Liver (tissue), 9 donors: ENCODE measurements around the gene KRTAP2-2. TPM values are rescaled to one million over a fixed set of nuclear protein-coding genes. Genes with fewer than 3 reads are reported as not detected.

ENCODE experiments used
- DNase-seq: peaks from one replicate; pipeline ENCODE4 v3.0.0-alpha.2; 2017; ENCODE audit warnings: low spot score
- H3K27ac ChIP-seq, 2 donors: one replicate each; pipeline ENCODE4 v1.7.0; 2013; ENCODE audit warnings: inconsistent platforms in 2 of 2, low read length in 2 of 2, control low read depth in 1 of 2, low read depth in 1 of 2, mild to moderate bottlenecking in 1 of 2
- H3K27me3 ChIP-seq, 4 donors: one replicate each; pipeline versions ENCODE4 v1.6.1 to v1.7.0; 2013; ENCODE audit warnings: low read length in 3 of 4, inconsistent platforms in 1 of 4, mild to moderate bottlenecking in 1 of 4, moderate library complexity in 1 of 4; ENCODE audit not compliant: control insufficient read depth in 4 of 4, insufficient read depth in 4 of 4
- H3K36me3 ChIP-seq, 4 donors: one replicate each; pipeline versions ENCODE4 v1.6.1 to v1.7.0; 2013; ENCODE audit warnings: low read length in 3 of 4, mild to moderate bottlenecking in 3 of 4, low read depth in 1 of 4, moderate library complexity in 1 of 4; ENCODE audit not compliant: control insufficient read depth in 4 of 4, insufficient read depth in 3 of 4
- H3K4me1 ChIP-seq, 4 donors: one replicate each; pipeline versions ENCODE4 v1.6.1 to v1.7.0; 2013; ENCODE audit warnings: low read length in 3 of 4, mild to moderate bottlenecking in 3 of 4, moderate library complexity in 1 of 4; ENCODE audit not compliant: control insufficient read depth in 4 of 4, insufficient read depth in 4 of 4
- H3K4me3 ChIP-seq, 3 donors: one replicate each; pipeline versions ENCODE4 v1.6.1 to v1.7.0; 2013; ENCODE audit warnings: low read length in 3 of 3, control low read depth in 1 of 3, low read depth in 1 of 3, mild to moderate bottlenecking in 1 of 3
- H3K9ac ChIP-seq, 2 donors: one replicate each; pipeline ENCODE4 v1.7.0; 2013; ENCODE audit warnings: low read length in 2 of 2, mild to moderate bottlenecking in 2 of 2, moderate library complexity in 2 of 2, control low read depth in 1 of 2, low read depth in 1 of 2
- H3K9me3 ChIP-seq, 4 donors: one replicate each; pipeline versions ENCODE4 v1.6.1 to v1.7.0; 2013; ENCODE audit warnings: low read length in 3 of 4; ENCODE audit not compliant: control insufficient read depth in 4 of 4
- ATF3 ChIP-seq: IDR thresholded peaks from 2 replicates; pipeline ENCODE4 v1.6.1; 2016; ENCODE audit warnings: antibody characterized with exemption
- FOXA1 ChIP-seq: IDR thresholded peaks from 2 replicates; pipeline ENCODE4 v1.6.1; 2016; ENCODE audit warnings: antibody characterized with exemption
- FOXA2 ChIP-seq: IDR thresholded peaks from 2 replicates; pipeline ENCODE4 v1.6.1; 2016; ENCODE audit warnings: antibody characterized with exemption
- HNF4A ChIP-seq, 2 donors: conservative IDR thresholded peaks; 2 replicates each; pipeline ENCODE4 v1.6.1; 2016; ENCODE audit warnings: antibody characterized with exemption in 2 of 2, mild to moderate bottlenecking in 2 of 2
- HNF4G ChIP-seq: IDR thresholded peaks from 2 replicates; pipeline ENCODE4 v1.6.1; 2016; ENCODE audit warnings: antibody characterized with exemption
- JUND ChIP-seq, 2 donors: IDR thresholded peaks; 2 replicates each; pipeline ENCODE4 v1.6.1; 2016; ENCODE audit warnings: antibody characterized with exemption in 2 of 2
- NR2F2 ChIP-seq: IDR thresholded peaks from 2 replicates; pipeline ENCODE4 v1.6.1; 2016; ENCODE audit warnings: antibody characterized with exemption
- REST ChIP-seq: IDR thresholded peaks from 2 replicates; pipeline ENCODE4 v1.6.1; 2016; ENCODE audit warnings: antibody characterized with exemption, mild to moderate bottlenecking
- YY1 ChIP-seq: IDR thresholded peaks from 2 replicates; pipeline ENCODE4 v1.6.1; 2016; ENCODE audit warnings: antibody characterized with exemption, mild to moderate bottlenecking
- ZBTB33 ChIP-seq: IDR thresholded peaks from 2 replicates; pipeline ENCODE4 v1.6.1; 2016; ENCODE audit warnings: antibody characterized with exemption
- WGBS: extraction: QIAGEN DNeasy Blood & Tissue Kit; methylation state at CpG from one replicate; pipeline ENCODE4 v1.1.7; 2013; 5-methylcytosine and 5-hydroxymethylcytosine counted together
- polyA plus RNA-seq, 2 donors: library from polyadenylated mRNA; stranded (reverse) in 1 of 2; unstranded in 1 of 2; fragments of 200-250 nt in 1 of 2; fragments of >200 nt in 1 of 2; fragmentation: Nextera tagmentation in 1 of 2; extraction: Ambion mirVana in 1 of 2; gene quantifications; one replicate each; pipeline versions ENCODE4 v1.2.1 to v1.2.3, GENCODE V29; 2013 to 2015
- total RNA-seq, 2 donors: library from RNA; depleted of rRNA; stranded (reverse); fragments of >200 nt; gene quantifications; one replicate each; pipeline ENCODE4 v1.2.3, GENCODE V29; 2014
- donor health status: healthy.
- donor health status: healthy.
- donor health status: healthy.
- donor health status: healthy.
- donor health status: healthy.

The KRTAP2-2 gene
- total and polyA plus RNA-seq, 4 donors: not detected

GRCh38 chr17:41024697-41025096, 30.3 kb downstream of the KRTAP2-2 start:
- no peak overlapping the region for H3K9ac ChIP-seq
- H3K27ac ChIP-seq: no peak overlapping the region
- peaks cover 0 to under 1% (median 0%) of the 10 kb centered on the region in 4 donors for H3K27me3 ChIP-seq
- H3K4me1 ChIP-seq: no peaks in the 10 kb centered on the region
- H3K36me3 ChIP-seq: no peaks in the 10 kb centered on the region
- TF ChIP-seq FOXA1 (no peak), YY1 (no peak), HNF4A (conservative IDR thresholded peaks at IDR 0.05) (no peak), REST (no peak), HNF4G (no peak), JUND (IDR thresholded peaks at IDR 0.05) (no peak)
- WGBS: 68% methylated on average over 3 of the region's 3 CpGs
- DNase-seq: no peak
- no peak overlapping the region for H3K4me3 ChIP-seq
- peaks cover 0 to 11% (median 2%) of the 10 kb centered on the region in 4 donors for H3K9me3 ChIP-seq

- H3K36me3 ChIP-seq: no peaks in the 10 kb centered on the region
- H3K27ac ChIP-seq: no peak overlapping the region
- no peak overlapping the region for H3K9ac ChIP-seq
- peaks cover 0 to 4% (median 0%) of the 10 kb centered on the region in 4 donors for H3K27me3 ChIP-seq
- H3K4me3 ChIP-seq: no peak overlapping the region
- TF ChIP-seq FOXA1 (no peak), ZBTB33 (no peak), ATF3 (no peak)
- peaks cover 0 to 11% (median 2%) of the 10 kb centered on the region in 4 donors for H3K9me3 ChIP-seq
- no peak for DNase-seq
- H3K4me1 ChIP-seq: no peaks in the 10 kb centered on the region
These were observed 34.7 kb downstream of the KRTAP2-2 start for GRCh38 chr17:41020336-41020735.

- Histone ChIP-seq H3K27ac (no peak overlapping the region), H3K9ac (no peak overlapping the region), H3K9me3 (peaks cover 0 to 11% (median 2%) of the 10 kb centered on the region in 4 donors), H3K36me3 (no peaks in the 10 kb centered on the region), H3K4me3 (no peak overlapping the region), H3K27me3 (peaks cover 0 to 4% (median 0%) of the 10 kb centered on the region in 4 donors), H3K4me1 (no peaks in the 10 kb centered on the region)
- DNase-seq: no peak
- TF ChIP-seq NR2F2: no peak
- no peak for TF ChIP-seq HNF4G
- TF ChIP-seq FOXA2: no peak
- TF ChIP-seq YY1: no peak
- 95% methylated on average over 3 of the region's 3 CpGs for WGBS
These were observed 35.6 kb downstream of the KRTAP2-2 start for GRCh38 chr17:41019415-41019814.
